Smooth muscle cell (in vitro differentiated cells): Measurements from ENCODE around the gene SLC26A8. TPM values are rescaled to one million over a fixed set of nuclear protein-coding genes. Genes with fewer than 3 reads are reported as not detected.

Experiments used
- DNase-seq: peaks from one replicate; lab custom pipeline; 2025; ENCODE audit not compliant: unreplicated experiment; lab: John Stamatoyannopoulos, UW
- H2AFZ ChIP-seq: fragments of 200-600 bp; sonication (generic); 2 replicates; pipeline ENCODE4 v1.6.0; 2016; ENCODE audit warnings: antibody characterized with exemption, low read depth, mild to moderate bottlenecking
- H3F3A ChIP-seq: fragments of 200-600 bp; sonication (generic); 2 replicates; pipeline ENCODE4 v1.6.0; 2017; ENCODE audit warnings: antibody characterized with exemption, low read depth
- H3K27ac ChIP-seq: fragments of 200-600 bp; sonication (generic); 2 replicates; pipeline ENCODE4 v1.5.1; 2016; ENCODE audit warnings: low read depth, mild to moderate bottlenecking
- H3K27me3 ChIP-seq: fragments of 200-600 bp; sonication (generic); 2 replicates; pipeline ENCODE4 v1.6.1; 2016; ENCODE audit warnings: low read depth, mild to moderate bottlenecking
- H3K36me3 ChIP-seq: fragments of 200-600 bp; sonication (generic); 2 replicates; pipeline ENCODE4 v1.5.1; 2016; ENCODE audit warnings: low read depth
- H3K4me1 ChIP-seq: fragments of 200-600 bp; sonication (generic); 2 replicates; pipeline ENCODE4 v1.5.1; 2016; ENCODE audit warnings: low read depth
- H3K4me2 ChIP-seq: fragments of 200-600 bp; sonication (generic); 2 replicates; pipeline ENCODE4 v1.6.0; 2016; ENCODE audit warnings: mild to moderate bottlenecking
- H3K4me3 ChIP-seq: fragments of 200-600 bp; sonication (generic); 2 replicates; pipeline ENCODE4 v1.5.1; 2016; ENCODE audit warnings: mild to moderate bottlenecking
- H3K79me2 ChIP-seq: fragments of 200-600 bp; sonication (generic); 2 replicates; pipeline ENCODE4 v1.6.0; 2016; ENCODE audit warnings: low read depth, mild to moderate bottlenecking
- H3K9ac ChIP-seq: fragments of 200-600 bp; sonication (generic); 2 replicates; pipeline ENCODE4 v1.6.0; 2016; ENCODE audit warnings: low read depth
- H3K9me3 ChIP-seq: fragments of 200-600 bp; sonication (generic); replicated peaks from 2 replicates; pipeline ENCODE4 v1.5.1; 2016; ENCODE audit warnings: low read depth
- H4K20me1 ChIP-seq: fragments of 200-600 bp; sonication (generic); 2 replicates; pipeline ENCODE4 v1.6.0; 2016; ENCODE audit warnings: low read depth
- CTCF ChIP-seq: fragments of 200-600 bp; sonication (generic); IDR thresholded peaks from 2 replicates; pipeline ENCODE4 v1.5.1; 2017; ENCODE audit warnings: borderline replicate concordance, mild to moderate bottlenecking, antibody characterized with exemption; ENCODE audit not compliant: insufficient read depth, poor library complexity, severe bottlenecking
- WGBS: methylation state at CpG from one replicate; pipeline ENCODE4 v1.1.7; 2016; ENCODE audit warnings: low lambda C conversion rate; 5-methylcytosine and 5-hydroxymethylcytosine counted together
- polyA plus RNA-seq: library from polyadenylated mRNA; unstranded; fragments of >200 nt; fragmentation: Nextera tagmentation; extraction: Ambion mirVana; gene quantifications from 2 replicates; pipeline ENCODE4 v1.2.1, GENCODE V29; 2016
- total RNA-seq: library from RNA; depleted of rRNA; stranded (reverse); fragments of >200 nt; gene quantifications from 2 replicates; pipeline ENCODE4 v1.2.3, GENCODE V29; 2014

Gene SLC26A8
- total and polyA plus RNA-seq, 2 experiments from 2014 or later: 0.09 TPM; not detected in 1

GRCh38 chr6:35955071-35955470 is 69.4 kb downstream of the SLC26A8 start:
- H3K4me3 ChIP-seq: no peak overlapping the region
- no peaks in the 10 kb centered on the region for H3K79me2 ChIP-seq
- no peak overlapping the region for H3K4me2 ChIP-seq
- no peak overlapping the region for H3K27ac ChIP-seq
- H3K4me1 ChIP-seq: no peaks in the 10 kb centered on the region
- no peaks in the 10 kb centered on the region for H3K36me3 ChIP-seq
- H4K20me1 ChIP-seq: no peaks in the 10 kb centered on the region
- H3K27me3 ChIP-seq: no peaks in the 10 kb centered on the region
- no peak for TF ChIP-seq CTCF
- H3K9me3 ChIP-seq: no peaks in the 10 kb centered on the region
- no peak for DNase-seq
- H3F3A ChIP-seq: no peaks in the 10 kb centered on the region
- 94% methylated on average over 8 of the region's 8 CpGs for WGBS
- H3K9ac ChIP-seq: no peak overlapping the region
- no peak overlapping the region for H2AFZ ChIP-seq

- 95% methylated on average over 7 of the region's 7 CpGs for WGBS
- Histone ChIP-seq H3K9me3 (no peaks in the 10 kb centered on the region), H3K79me2 (no peaks in the 10 kb centered on the region), H4K20me1 (no peaks in the 10 kb centered on the region), H3K4me1 (no peaks in the 10 kb centered on the region), H3K27me3 (no peaks in the 10 kb centered on the region), H3K27ac (no peak overlapping the region), H3K9ac (no peak overlapping the region), H3K4me2 (no peak overlapping the region), H3F3A (no peaks in the 10 kb centered on the region), H3K36me3 (no peaks in the 10 kb centered on the region), H2AFZ (no peak overlapping the region), H3K4me3 (no peak overlapping the region)
- TF ChIP-seq CTCF: no peak
- DNase-seq: no peak
Observed at GRCh38 chr6:35954333-35954732, 70.1 kb downstream of the SLC26A8 start.

GRCh38 chr6:35948725-35949124 is 75.7 kb downstream of the SLC26A8 start:
- H3K9ac ChIP-seq: no peak overlapping the region
- no peak for DNase-seq
- WGBS: 94% methylated on average over 1 of the region's 1 CpG
- H3K36me3 ChIP-seq: no peaks in the 10 kb centered on the region
- H3K9me3 ChIP-seq: no peaks in the 10 kb centered on the region
- no peak overlapping the region for H3K4me2 ChIP-seq
- no peaks in the 10 kb centered on the region for H3K4me1 ChIP-seq
- TF ChIP-seq CTCF: no peak
- H3K27ac ChIP-seq: no peak overlapping the region
- no peak overlapping the region for H3K4me3 ChIP-seq
- H3K79me2 ChIP-seq: no peaks in the 10 kb centered on the region
- H4K20me1 ChIP-seq: no peaks in the 10 kb centered on the region
- no peaks in the 10 kb centered on the region for H3K27me3 ChIP-seq
- no peaks in the 10 kb centered on the region for H3F3A ChIP-seq
- no peak overlapping the region for H2AFZ ChIP-seq

GRCh38 chr6:35945650-35946025 is 78.8 kb downstream of the SLC26A8 start:
- Histone ChIP-seq H3K79me2 (no peaks in the 10 kb centered on the region), H2AFZ (no peak overlapping the region), H3K4me3 (no peak overlapping the region), H3K9ac (no peak overlapping the region), H3F3A (no peaks in the 10 kb centered on the region), H4K20me1 (no peaks in the 10 kb centered on the region), H3K27me3 (no peaks in the 10 kb centered on the region), H3K9me3 (no peaks in the 10 kb centered on the region), H3K36me3 (no peaks in the 10 kb centered on the region), H3K27ac (no peak overlapping the region), H3K4me1 (no peaks in the 10 kb centered on the region), H3K4me2 (no peak overlapping the region)
- 48% methylated on average over 1 of the region's 1 CpG for WGBS
- TF ChIP-seq CTCF: no peak
- no peak for DNase-seq
